ENCODE data around the gene ADCY9. TPM values are rescaled to one million over a fixed set of nuclear protein-coding genes. Genes with fewer than 3 reads are reported as not detected.

Gene ADCY9
- total RNA-seq, 1 experiment from 2014 or later: 7.1 TPM

DNA sequence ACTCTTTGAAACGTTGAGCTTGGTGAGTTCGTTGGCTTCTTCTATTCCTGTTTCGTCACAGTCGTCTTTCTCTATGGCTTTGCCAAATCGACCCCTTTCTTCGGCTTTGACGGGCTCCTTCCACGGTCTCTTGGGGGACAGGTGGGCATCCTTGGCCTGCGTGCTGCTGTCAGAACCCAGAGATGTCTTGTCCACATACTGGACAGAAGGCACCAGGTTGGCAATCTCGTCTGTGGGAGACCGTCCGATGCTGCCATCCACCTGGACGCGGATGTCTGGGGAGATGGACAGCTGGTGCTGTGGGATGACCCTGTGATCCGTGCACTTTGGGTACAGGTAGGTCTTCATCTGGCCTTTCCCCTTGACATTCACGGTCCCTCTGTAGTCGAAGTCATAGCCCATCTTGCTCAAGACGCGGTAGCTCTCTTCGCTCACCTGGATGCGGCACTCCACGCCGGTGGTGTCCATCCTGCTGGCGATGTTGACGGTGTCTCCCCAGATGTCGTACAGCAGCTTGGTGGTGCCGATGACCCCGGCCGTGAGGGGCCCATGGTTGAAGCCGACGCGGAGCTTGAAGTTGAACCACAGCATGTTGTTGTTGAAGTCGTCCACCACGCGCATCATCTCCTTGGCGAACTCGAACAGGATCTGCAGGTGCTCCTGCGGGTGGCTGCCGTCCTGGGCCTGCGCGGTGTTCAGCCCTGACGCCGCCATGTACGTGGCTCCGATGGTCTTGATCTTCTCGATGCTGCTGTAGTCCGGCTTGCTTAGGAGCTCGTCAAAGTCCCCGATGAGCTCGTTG, 150.3 kb downstream of the ADCY9 start:
- no peaks in the 10 kb centered on the region for H3K27me3 Mint-ChIP-seq (ENCODE audit: unreplicated experiment)
- CTCF ChIA-PET: interaction anchor here (0.6 kb wide), 1 partner anchor 231 kb away, joined by 8 read pairs; no protein-coding TSS in a partner anchor
- no TSS peak for BruUV-seq (replicated peaks)
- intact Hi-C loops (cut with micrococcal nuclease; ENCODE audit: unreplicated experiment): no loop called here
- H3K9me3 Mint-ChIP-seq (ENCODE audit: low read depth, unreplicated experiment): no peaks in the 10 kb centered on the region
- DNase-seq: no peak
- peaks cover 8% of the 10 kb centered on the region for H3K36me3 Mint-ChIP-seq (ENCODE audit: insufficient read depth, unreplicated experiment)
- TF ChIP-seq, protein P1, sequence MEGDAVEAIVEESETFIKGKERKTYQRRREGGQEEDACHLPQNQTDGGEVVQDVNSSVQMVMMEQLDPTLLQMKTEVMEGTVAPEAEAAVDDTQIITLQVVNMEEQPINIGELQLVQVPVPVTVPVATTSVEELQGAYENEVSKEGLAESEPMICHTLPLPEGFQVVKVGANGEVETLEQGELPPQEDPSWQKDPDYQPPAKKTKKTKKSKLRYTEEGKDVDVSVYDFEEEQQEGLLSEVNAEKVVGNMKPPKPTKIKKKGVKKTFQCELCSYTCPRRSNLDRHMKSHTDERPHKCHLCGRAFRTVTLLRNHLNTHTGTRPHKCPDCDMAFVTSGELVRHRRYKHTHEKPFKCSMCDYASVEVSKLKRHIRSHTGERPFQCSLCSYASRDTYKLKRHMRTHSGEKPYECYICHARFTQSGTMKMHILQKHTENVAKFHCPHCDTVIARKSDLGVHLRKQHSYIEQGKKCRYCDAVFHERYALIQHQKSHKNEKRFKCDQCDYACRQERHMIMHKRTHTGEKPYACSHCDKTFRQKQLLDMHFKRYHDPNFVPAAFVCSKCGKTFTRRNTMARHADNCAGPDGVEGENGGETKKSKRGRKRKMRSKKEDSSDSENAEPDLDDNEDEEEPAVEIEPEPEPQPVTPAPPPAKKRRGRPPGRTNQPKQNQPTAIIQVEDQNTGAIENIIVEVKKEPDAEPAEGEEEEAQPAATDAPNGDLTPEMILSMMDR (IDR thresholded peaks at IDR 0.05; ENCODE audit: unreplicated experiment): no peak
- no peak overlapping the region for H3K4me3 Mint-ChIP-seq (ENCODE audit: low read depth, unreplicated experiment)
- no peaks in the 10 kb centered on the region for H3K4me1 Mint-ChIP-seq (ENCODE audit: low read depth, unreplicated experiment)
- no peak overlapping the region for H3K27ac Mint-ChIP-seq (ENCODE audit: unreplicated experiment)

DNA sequence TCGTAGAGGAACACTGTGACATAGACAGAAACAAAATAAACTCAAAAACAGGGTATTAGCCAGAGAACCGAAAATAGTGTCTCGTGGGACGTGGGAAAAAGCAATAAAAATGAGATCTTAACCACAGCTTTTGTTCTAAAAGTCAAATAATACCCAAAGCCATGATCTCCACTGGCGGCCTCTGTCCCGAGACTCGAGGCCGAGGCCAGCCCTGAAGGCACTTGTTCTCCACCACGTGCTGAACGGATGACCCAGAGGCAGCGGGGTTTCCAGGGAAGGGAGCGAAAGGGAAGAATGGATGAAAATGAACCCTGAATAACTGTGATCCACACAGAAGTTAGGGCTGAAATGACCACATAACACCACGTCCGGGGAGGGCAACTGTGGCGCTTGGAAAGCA, 150.9 kb downstream of the ADCY9 start:
- Mint-ChIP-seq H3K9me3 (ENCODE audit: low read depth, unreplicated experiment) (no peaks in the 10 kb centered on the region), H3K4me3 (ENCODE audit: low read depth, unreplicated experiment) (no peak overlapping the region), H3K27ac (ENCODE audit: unreplicated experiment) (no peak overlapping the region), H3K27me3 (ENCODE audit: unreplicated experiment) (no peaks in the 10 kb centered on the region), H3K36me3 (ENCODE audit: insufficient read depth, unreplicated experiment) (peaks cover 14% of the 10 kb centered on the region), H3K4me1 (ENCODE audit: low read depth, unreplicated experiment) (no peaks in the 10 kb centered on the region)
- CTCF ChIA-PET: no interaction called here
- intact Hi-C loops (cut with micrococcal nuclease; ENCODE audit: unreplicated experiment): no loop called here
- no TSS peak for BruUV-seq (replicated peaks)
- DNase-seq: no peak
- TF ChIP-seq, protein P1 (IDR thresholded peaks at IDR 0.05; ENCODE audit: unreplicated experiment): no peak

DNA sequence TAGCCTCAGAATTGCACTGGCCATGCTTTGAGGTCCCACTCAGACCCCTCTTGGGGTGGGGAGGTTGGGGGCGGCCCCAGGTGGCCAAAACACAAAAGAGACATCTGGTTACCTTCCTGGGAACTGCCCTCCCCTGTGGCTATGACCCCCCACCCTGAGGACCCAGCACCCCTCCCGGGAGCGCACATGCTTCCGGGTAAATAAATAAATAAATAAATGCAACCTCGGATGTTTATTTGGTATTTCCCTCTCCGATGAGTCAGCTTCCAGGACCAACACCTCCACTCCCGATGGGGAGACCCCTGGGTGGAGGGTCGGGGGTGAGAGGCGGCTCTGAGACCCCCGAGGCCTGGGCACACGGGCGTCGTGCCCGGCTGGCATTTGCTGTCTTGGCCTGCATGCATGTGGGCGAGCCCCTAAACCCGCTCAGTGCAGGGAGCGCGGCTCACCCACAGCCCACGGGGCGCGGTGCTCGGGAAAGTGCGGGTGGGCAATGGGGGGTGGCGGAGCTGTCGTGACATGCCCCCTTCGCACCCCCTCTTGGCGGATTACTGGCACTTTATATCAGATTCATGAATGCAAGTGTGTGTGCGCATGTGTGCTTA, 151.5 kb downstream of the ADCY9 start:
- Mint-ChIP-seq H3K9me3 (ENCODE audit: low read depth, unreplicated experiment) (no peaks in the 10 kb centered on the region), H3K27me3 (ENCODE audit: unreplicated experiment) (no peaks in the 10 kb centered on the region), H3K4me1 (ENCODE audit: low read depth, unreplicated experiment) (no peaks in the 10 kb centered on the region), H3K36me3 (ENCODE audit: insufficient read depth, unreplicated experiment) (peaks cover 15% of the 10 kb centered on the region), H3K4me3 (ENCODE audit: low read depth, unreplicated experiment) (no peak overlapping the region), H3K27ac (ENCODE audit: unreplicated experiment) (no peak overlapping the region)
- DNase-seq: no peak
- CTCF ChIA-PET: no interaction called here
- intact Hi-C loops (cut with micrococcal nuclease; ENCODE audit: unreplicated experiment): no loop called here
- BruUV-seq (replicated peaks): no TSS peak
- TF ChIP-seq, protein P1 (IDR thresholded peaks at IDR 0.05; ENCODE audit: unreplicated experiment): no peak

DNA sequence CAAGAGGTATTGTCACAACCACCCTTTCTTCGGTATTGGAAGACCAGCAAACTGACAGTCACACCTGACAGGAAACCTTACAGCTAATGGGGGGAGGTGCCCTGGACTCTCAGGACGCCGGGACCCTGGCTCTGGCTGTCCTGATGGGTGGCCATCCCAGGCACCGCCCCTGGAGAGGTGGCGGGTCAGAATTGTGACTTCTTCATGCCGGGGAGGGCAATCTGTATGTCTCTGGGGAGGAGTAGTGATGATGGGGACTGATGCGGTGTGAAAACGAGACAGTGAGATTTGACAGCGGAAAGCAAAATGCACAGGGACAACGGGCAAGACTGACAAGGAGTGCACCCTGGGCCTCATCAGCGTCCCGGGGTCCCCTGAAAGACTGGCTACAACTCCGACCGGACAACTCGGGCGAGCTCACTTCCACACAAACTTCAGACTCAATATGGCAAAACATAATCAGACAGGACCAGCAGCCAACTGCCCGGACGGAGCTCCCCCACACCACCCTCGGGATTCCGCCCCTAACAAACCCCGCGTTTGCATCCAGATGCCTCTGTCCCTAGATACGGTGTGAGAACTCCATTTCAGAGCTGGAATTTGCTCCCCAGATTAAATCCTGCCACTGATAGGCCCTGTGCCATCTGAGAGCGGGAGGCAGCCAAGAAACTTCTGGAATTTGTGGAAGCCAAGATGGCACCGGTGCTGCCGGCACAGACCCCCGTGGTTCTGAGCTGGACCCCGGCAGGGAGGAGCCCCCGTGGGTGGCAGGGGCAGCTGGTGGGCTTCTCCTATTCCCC, 152.2 kb downstream of the ADCY9 start:
- H3K36me3 Mint-ChIP-seq (ENCODE audit: insufficient read depth, unreplicated experiment): peaks cover 15% of the 10 kb centered on the region
- no peaks in the 10 kb centered on the region for H3K9me3 Mint-ChIP-seq (ENCODE audit: low read depth, unreplicated experiment)
- CTCF ChIA-PET: interaction anchor here (0.5 to 0.6 kb wide), 2 partner anchors 83 to 362 kb away, joined by 3 read pairs; partner anchors contain the start of gene CREBBP
- H3K27me3 Mint-ChIP-seq (ENCODE audit: unreplicated experiment): peaks cover 4% of the 10 kb centered on the region
- intact Hi-C loops (cut with micrococcal nuclease; ENCODE audit: unreplicated experiment): no loop called here
- TF ChIP-seq, protein P1 (IDR thresholded peaks at IDR 0.05; ENCODE audit: unreplicated experiment): no peak
- H3K4me1 Mint-ChIP-seq (ENCODE audit: low read depth, unreplicated experiment): no peaks in the 10 kb centered on the region
- no TSS peak for BruUV-seq (replicated peaks)
- no peak overlapping the region for H3K4me3 Mint-ChIP-seq (ENCODE audit: low read depth, unreplicated experiment)
- no peak overlapping the region for H3K27ac Mint-ChIP-seq (ENCODE audit: unreplicated experiment)
- no peak for DNase-seq
